Cerebellar nuclear complex (tissue), 1 donor: ENCODE results near the gene SRP9.

Source experiments
- DNase-seq, 2 experiments: peaks; one replicate each; lab custom pipeline; 2025; lab: John Stamatoyannopoulos, UW

The SRP9 gene, protein sequence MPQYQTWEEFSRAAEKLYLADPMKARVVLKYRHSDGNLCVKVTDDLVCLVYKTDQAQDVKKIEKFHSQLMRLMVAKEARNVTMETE

DNA sequence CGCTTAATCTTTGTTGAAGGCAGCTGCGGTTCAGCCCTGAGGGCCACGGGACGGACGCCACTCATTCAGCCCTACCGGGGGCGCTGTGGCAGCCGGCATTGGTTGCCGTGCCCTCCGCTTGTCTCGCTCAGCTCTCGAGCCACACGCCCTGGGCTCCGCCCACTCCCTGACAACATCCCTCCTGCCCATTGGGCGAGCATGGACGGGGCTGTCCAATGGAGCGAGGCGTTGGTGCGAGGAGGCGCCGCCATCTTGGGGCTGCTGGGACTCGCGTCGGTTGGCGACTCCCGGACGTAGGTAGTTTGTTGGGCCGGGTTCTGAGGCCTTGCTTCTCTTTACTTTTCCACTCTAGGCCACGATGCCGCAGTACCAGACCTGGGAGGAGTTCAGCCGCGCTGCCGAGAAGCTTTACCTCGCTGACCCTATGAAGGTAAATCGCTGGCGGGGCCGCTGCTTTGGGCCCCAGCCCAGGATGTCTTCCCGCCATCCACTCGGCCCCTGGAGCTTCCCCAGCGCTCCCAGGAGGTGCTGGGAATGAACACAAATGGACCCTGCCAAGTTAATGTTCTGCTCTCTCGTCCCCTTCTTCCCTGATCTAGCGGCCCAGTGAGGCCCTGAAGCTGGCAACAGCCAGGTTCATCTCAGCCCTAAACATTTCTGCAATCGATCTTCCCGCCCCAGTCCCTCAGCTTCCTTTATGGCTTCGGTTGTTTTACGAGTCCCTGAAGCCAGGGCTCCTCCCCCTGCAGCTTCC lies at the start of gene SRP9:
Gene SRP9 (plus strand): TSS at position 244 of the 754 bp plus-strand sequence. CDS start 115 bp downstream, at position 359.
- DNase-seq, result peak; percentile 63 to 92

GRCh38 chr1:225731491-225731890 lies 46.1 kb upstream of the SRP9 start:
- DNase-seq, result no peak

- no peak for DNase-seq
Observed at GRCh38 chr1:225733254-225733653, 44.4 kb upstream of the SRP9 start.

DNA sequence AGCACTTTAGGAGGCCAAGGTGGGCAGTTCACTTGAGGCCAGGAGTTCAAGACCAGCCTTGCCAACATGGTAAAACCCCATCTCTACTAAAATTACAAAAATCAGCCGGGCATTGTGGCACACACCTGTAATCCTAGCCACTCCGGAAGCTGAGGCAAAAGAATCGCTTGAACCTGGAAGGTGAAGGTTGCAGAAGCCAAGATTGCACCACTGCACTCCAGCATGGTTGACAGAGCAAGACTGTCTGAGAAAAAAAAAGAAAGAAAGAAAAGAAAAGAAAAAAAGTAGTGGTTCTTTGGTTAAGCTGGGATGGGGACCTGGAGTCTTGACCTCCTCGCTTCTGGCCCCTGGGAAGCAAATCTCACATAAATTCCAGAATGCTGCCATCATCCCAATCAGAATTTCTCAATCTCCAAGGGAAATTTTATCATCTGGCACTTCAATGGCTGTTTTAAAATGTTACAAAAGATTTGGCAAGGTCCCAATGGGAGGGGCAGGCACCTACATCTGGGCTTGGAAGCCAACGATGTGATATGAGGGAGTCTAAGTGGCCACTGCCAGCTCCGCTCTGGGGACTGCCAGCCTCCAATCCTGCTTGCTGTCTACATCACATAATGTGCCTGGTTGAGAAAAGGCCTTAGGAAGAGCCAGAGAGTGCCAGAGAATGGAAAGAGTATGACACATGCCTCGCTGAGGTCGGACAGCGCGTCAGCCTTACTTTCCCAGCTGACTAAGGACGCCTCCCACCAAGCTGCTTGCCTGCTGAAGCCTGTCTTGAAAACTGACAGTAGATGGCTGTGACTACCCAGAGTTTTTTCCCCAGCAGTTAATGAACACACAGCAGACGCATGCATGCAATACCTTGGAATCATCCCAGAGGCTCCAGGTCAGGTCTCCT lies 42.1 kb upstream of the SRP9 start:
- DNase-seq, result no peak

DNA sequence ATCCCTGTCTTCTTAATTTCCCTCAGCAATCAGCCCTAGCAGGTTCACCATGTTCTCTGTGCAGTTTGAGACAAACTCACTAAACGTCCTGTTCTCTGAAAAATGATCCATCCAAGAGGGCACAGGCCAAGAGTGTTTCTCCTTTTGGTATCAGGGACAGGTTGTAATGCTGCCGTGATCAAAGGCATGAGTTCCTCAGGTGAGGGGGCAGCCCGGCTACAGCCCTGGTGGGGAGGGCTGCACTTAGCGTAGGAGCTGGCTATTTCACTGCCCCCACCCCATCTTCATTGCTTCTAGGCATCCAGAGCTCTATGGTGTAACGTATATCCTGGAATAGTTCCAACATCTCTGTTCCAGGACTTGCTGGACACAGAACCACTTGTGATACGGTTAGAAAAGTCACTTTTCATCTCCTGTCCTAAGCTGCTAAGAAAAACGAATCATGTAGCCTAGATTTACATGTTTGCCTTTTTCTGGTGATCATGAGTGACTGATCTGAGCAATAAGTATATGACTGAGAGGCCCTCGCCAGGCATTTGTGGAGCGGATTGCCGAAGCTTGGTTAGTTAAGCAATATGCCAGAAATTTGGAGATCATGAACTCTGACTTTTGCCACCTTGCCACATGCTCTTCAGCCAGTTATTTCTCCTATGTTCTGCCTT lies 41.1 kb upstream of the SRP9 start:
- DNase-seq, result no peak

DNA sequence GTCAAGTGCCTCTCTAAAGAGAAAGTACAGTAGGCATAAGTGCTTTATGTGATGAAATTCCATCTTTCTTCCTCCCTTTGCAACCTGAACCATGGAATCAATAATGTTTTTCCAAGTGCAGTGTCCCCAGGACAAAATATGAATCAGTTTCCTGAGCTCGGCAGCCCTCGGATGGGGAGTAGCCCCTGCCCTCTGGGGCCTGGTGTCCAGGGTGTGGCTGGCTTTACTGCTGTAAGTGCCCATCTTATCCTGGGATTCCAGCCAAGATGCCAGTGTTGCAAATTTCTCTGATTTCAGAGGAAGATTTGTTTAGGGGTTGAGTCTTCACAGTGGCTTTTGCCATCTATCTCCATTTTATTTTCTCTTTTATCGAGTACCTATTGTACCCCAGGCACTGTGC lies 40.5 kb upstream of the SRP9 start:
- no peak for DNase-seq

DNA sequence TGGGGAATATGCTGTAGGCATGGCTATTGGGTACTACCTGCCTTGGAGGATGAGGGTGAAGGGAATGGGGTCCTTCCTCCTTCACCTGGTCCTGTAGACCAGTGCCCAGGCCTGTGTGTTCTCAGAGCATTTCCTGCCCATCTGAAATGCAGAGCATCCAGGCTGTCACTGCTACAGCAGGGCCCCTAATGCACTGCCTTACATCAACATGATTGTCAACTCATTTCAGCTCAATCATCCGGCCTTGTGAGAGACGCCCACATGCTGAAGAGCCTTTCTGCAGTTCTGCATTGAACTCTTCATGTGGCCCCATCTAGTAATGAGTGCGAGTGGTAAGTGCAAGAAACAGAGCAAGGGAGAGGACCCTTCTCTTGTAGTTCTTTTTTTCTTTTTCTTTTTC lies 39.8 kb upstream of the SRP9 start:
- no peak for DNase-seq

DNA sequence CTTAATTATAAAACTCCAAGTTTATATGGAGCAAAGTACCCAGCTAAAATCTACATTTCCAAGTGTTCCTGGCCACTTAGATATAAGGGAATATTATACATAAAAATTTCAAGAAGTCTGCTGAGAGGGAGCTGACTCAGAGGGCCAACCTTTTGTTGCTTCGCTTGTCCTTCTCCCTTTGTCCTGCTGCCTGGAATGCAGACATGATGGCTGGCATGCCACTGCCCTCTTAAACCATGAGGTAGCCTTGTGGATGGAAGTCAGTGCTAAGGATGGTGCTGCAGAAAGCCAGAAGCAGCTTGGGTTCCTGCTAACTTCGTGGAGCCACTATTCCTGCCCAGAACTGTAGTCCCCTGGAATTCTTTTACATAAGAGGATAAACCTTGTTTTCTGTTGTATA lies 38.9 kb upstream of the SRP9 start:
- no peak for DNase-seq

DNA sequence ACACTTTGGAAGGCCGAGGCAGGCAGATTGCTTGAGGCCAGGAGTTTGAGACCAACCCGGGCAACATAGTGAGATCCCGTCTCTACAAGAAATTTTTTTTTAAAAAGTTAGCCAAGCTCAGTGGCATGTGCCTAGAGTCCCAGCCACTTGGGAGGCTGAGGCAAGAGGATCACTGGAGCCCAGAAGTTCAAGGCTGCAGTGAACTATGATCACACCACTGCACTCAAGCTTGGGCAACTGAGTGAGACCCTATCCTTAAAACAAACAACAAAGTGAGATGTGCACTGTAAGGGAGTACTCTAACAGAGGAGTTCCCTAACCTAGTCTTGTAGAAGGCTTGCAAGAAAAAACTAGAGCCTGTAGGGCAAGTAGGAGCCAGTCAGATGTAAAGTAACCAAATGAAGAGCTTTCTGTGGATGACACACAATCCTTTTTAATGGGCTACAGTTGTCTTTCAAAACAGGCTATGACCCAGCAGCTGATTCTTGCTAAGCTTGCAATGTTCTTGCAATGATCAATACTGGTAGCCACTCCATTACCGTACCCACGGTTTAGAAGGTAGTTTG lies 38.0 kb upstream of the SRP9 start:
- DNase-seq, result no peak

- DNase-seq, result no peak
Observed at GRCh38 chr1:225744745-225745144, 32.9 kb upstream of the SRP9 start.

GRCh38 chr1:225745273-225745672 lies 32.4 kb upstream of the SRP9 start:
- DNase-seq, result no peak

- no peak for DNase-seq
Observed at GRCh38 chr1:225746361-225747179, 31.1 kb upstream of the SRP9 start.

DNA sequence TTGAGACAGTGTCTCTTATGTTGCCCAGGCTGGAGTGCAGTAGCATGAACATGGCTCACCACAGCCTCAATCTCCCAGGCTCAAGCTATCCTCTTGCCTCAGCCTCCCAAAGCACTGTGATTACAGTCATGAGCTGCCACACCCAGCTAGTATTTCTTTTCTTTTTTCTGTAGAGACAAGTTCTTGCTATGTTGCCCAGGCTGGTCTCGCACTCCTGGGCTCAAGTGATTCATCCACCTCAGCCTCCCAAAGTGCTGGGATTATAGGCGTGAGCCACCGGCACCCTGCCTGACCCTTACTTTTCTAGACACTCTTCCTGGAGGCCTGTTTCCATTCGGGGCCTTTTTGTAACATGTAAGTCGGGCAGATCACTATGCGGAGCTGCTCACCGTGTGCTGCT lies 30.1 kb upstream of the SRP9 start:
- no peak for DNase-seq

DNA sequence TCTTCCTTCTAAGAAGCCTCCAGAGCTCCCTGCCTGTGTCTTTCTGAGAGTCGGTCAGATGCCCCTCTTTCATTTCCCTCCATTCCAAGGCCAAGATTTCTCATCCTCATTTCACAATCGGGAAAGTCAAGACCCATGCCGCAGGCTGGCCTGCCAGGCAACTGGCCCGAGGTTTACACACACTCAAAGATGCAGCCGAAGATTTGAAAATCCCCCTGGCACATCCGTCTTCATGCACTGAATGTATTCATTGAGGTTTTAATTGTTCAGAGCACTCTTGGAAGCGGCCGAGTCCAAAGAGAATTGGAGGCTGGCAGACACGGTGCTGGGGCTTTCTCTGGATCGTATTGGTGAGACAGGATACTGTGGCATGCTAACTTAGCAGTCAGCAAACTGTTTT lies 29.1 kb upstream of the SRP9 start:
- no peak for DNase-seq

DNA sequence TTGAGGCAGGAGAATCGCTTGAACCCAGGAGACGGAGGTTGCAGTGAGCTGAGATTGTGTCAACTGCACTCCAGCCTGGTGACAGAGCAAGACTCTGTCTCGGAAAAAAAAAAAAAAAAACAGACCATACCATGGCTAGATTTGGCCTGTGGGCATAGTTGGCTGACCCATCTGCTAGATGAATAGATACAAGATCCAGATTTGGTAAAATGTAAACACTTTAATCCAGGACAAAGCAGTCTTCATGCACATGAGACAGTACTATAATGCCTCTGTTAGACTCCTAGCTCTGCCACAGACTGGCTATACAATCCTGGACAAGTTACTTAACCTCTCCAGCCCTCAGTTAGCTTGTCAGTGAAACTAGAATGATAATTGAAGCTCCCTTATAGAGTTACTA lies 27.9 kb upstream of the SRP9 start:
- DNase-seq, result no peak

GRCh38 chr1:225750420-225750819 lies 27.2 kb upstream of the SRP9 start:
- DNase-seq, result no peak

GRCh38 chr1:225750875-225751824 lies 26.5 kb upstream of the SRP9 start:
- no peak for DNase-seq

GRCh38 chr1:225752245-225752644 lies 25.4 kb upstream of the SRP9 start:
- no peak for DNase-seq

GRCh38 chr1:225754940-225755641 lies 22.5 kb upstream of the SRP9 start:
- no peak for DNase-seq
